Loucy (cell line): ENCODE results near the gene PHPT1.
"Not testable (repeated sequence)": the region's sequence is repeated elsewhere in the genome, so short reads cannot be mapped to it uniquely, and the experiment has no call there.

Experiments used
- H2AFZ ChIP-seq: fragments of 200-600 bp; sonication (generic); 2 replicates; pipeline ENCODE4 v1.6.0; 2016; ENCODE audit warnings: antibody characterized with exemption, mild to moderate bottlenecking, low read length, moderate library complexity
- H3F3A ChIP-seq: fragments of 200-600 bp; 2 replicates; pipeline ENCODE4 v1.6.0; 2016; ENCODE audit warnings: antibody characterized with exemption, low read depth, mild to moderate bottlenecking
- H3K27me3 ChIP-seq: fragments of 200-600 bp; sonication (generic); 2 replicates; pipeline ENCODE4 v1.6.1; 2014; ENCODE audit warnings: low read length, mild to moderate bottlenecking; ENCODE audit not compliant: insufficient read depth, poor library complexity, severe bottlenecking
- H3K36me3 ChIP-seq: fragments of 200-600 bp; sonication (generic); 2 replicates; pipeline ENCODE4 v1.6.1; 2016; ENCODE audit warnings: low read length; ENCODE audit not compliant: insufficient read depth
- H3K4me1 ChIP-seq: fragments of 200-600 bp; sonication (generic); 2 replicates; pipeline ENCODE4 v1.5.1; 2014; ENCODE audit warnings: low read length, mild to moderate bottlenecking; ENCODE audit not compliant: insufficient read depth, poor library complexity, severe bottlenecking
- H3K4me2 ChIP-seq: fragments of 200-600 bp; sonication (generic); 2 replicates; pipeline ENCODE4 v1.6.0; 2014; ENCODE audit warnings: antibody characterized with exemption, low read length, low read depth, mild to moderate bottlenecking; ENCODE audit not compliant: poor library complexity, severe bottlenecking
- H3K4me3 ChIP-seq: fragments of 200-600 bp; sonication (generic); 2 replicates; pipeline ENCODE4 v1.5.1; 2014; ENCODE audit warnings: low read length, mild to moderate bottlenecking, mixed read lengths; ENCODE audit not compliant: poor library complexity, severe bottlenecking
- H3K79me2 ChIP-seq: fragments of 200-600 bp; sonication (generic); 2 replicates; pipeline ENCODE4 v1.6.1; 2014; ENCODE audit warnings: low read length; ENCODE audit not compliant: insufficient read depth
- H3K9ac ChIP-seq: fragments of 200-600 bp; sonication (generic); 2 replicates; pipeline ENCODE4 v1.6.0; 2014; ENCODE audit warnings: mild to moderate bottlenecking, low read depth, low read length, moderate library complexity; ENCODE audit not compliant: poor library complexity, severe bottlenecking
- H3K9me2 ChIP-seq: fragments of 200-600 bp; sonication (generic); replicated peaks from 2 replicates; pipeline ENCODE4 v1.6.1; 2016; ENCODE audit warnings: low read depth, low read length, mixed read lengths
- H3K9me3 ChIP-seq: fragments of 200-600 bp; sonication (generic); 2 replicates; pipeline ENCODE4 v1.6.1; 2014; ENCODE audit warnings: mild to moderate bottlenecking, antibody characterized with exemption, low read length, low read depth; ENCODE audit not compliant: insufficient read depth
- H4K20me1 ChIP-seq: fragments of 200-600 bp; sonication (generic); 2 replicates; pipeline ENCODE4 v1.6.0; 2014; ENCODE audit warnings: antibody characterized with exemption, low read length, mild to moderate bottlenecking; ENCODE audit not compliant: insufficient read depth, poor library complexity, severe bottlenecking
- CTCF ChIP-seq: fragments of 200-600 bp; sonication (generic); conservative IDR thresholded peaks from 2 replicates; pipeline ENCODE4 v1.5.1; 2014; ENCODE audit warnings: mild to moderate bottlenecking, antibody characterized with exemption, low read length
- EZH2phosphoT487 ChIP-seq: fragments of 200-600 bp; IDR thresholded peaks from 2 replicates; pipeline ENCODE4 v1.6.1; 2018; ENCODE audit warnings: antibody characterized with exemption, mild to moderate bottlenecking, moderate library complexity, borderline replicate concordance

The PHPT1 gene

DNA sequence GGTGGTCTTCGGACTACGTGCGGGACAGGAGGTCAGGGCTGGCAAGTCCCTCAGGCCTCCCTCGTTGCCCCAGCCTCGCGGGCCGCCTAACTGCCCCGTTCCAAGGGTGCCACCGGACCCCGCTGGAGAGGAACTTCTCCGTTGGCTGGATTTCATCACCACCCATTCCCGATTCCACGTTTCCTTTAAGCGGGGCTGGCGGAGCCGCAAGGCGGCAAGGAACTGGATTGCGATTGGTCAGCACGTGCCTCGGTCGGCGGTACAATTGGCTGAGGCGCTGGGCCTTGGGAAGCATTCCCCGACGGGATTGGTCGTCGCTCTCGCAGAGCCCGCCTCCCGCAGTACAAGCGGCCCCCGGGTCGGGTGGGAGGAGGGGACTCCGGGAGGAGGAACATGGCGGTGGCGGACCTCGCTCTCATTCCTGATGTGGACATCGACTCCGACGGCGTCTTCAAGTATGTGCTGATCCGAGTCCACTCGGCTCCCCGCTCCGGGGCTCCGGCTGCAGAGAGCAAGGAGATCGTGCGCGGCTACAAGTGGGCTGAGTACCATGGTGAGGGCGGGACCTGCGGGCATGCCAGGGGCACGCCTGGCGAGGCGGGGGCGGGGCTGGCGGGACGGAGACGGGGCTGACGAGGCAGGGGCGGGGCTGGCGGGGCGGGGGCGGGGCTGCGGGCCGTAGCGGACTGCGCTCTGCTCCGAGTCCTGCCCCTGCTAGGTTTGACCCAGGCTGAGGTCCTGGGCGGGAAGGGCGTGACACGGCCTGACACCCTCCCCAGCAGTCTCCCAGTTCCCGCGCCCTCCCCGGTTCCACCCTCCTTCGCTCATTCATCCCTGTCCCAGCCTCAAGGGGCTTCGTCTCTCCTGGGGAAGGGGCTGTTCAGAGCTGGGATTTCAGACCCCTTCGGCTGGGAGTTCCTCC, at the start of gene PHPT1:
TSS of gene PHPT1 (plus strand) at position 372 of the 922 bp plus-strand sequence. CDS start at position 394, 22 bp downstream.
- H2AFZ ChIP-seq: peak within 1 kb of the TSS; percentile 65
- H3K36me3 ChIP-seq: peaks cover 13% of the 10 kb centered on the region; the same call in 1 of the 2 replicates
- H4K20me1 ChIP-seq: peaks cover 19% of the 10 kb centered on the region
- H3K9me3 ChIP-seq: no peaks in the 10 kb centered on the region
- H3K9me2 ChIP-seq: no peaks in the 10 kb centered on the region
- H3K4me1 ChIP-seq: peaks cover 7% of the 10 kb centered on the region
- H3K9ac ChIP-seq: peak within 1 kb of the TSS; percentile 90
- TF ChIP-seq EZH2phosphoT487 (no peak), CTCF (no peak)
- H3K4me3 ChIP-seq: peak within 1 kb of the TSS; percentile 91
- H3F3A ChIP-seq: no peaks in the 10 kb centered on the region
- no peaks in the 10 kb centered on the region for H3K27me3 ChIP-seq
- peaks cover 15% of the 10 kb centered on the region; the same call in 1 of the 2 replicates for H3K79me2 ChIP-seq
- peak within 1 kb of the TSS; percentile 93 for H3K4me2 ChIP-seq

GRCh38 chr9:136799854-136800657, 49.2 kb upstream of the PHPT1 start:
- peak overlapping the region; percentile 82 for H3K4me2 ChIP-seq
- no peaks in the 10 kb centered on the region for H3F3A ChIP-seq
- H3K4me1 ChIP-seq: peaks cover 5% of the 10 kb centered on the region
- H2AFZ ChIP-seq: peak overlapping the region; percentile 88
- H4K20me1 ChIP-seq: no peaks in the 10 kb centered on the region
- H3K36me3 ChIP-seq: no peaks in the 10 kb centered on the region
- no peaks in the 10 kb centered on the region for H3K79me2 ChIP-seq
- H3K27me3 ChIP-seq: no peaks in the 10 kb centered on the region
- peak overlapping the region; percentile 36 for H3K9ac ChIP-seq
- no peaks in the 10 kb centered on the region for H3K9me2 ChIP-seq
- H3K9me3 ChIP-seq: no peaks in the 10 kb centered on the region
- no peak for TF ChIP-seq EZH2phosphoT487
- TF ChIP-seq CTCF: no peak
- H3K4me3 ChIP-seq: peak overlapping the region; percentile 69

- H3K4me1 ChIP-seq: peaks cover 18% of the 10 kb centered on the region
These were observed 46.9 kb upstream of the PHPT1 start for GRCh38 chr9:136802321-136802720.

DNA sequence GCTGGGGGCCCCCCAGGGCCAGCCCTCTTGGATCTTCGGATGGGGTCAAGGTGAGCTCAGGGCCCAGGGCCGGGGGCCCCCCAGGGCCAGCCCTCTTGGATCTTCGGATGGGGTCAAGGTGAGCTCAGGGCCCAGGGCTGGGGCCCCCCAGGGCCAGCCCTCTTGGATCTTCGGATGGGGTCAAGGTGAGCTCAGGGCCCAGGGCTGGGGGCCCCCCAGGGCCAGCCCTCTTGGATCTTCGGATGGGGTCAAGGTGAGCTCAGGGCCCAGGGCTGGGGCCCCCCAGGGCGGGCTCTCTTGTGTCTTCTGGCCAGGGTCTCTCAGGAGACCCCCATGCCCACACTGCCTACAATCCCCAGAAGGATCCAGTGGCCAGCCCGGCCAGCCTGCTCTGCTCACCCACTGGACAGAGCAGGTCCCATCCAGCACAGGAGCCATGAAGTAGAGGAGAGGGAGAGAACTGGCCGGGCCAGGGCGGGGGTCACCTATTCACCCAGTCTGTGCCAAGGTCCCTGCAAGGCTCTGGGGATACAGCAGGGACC, 46.1 kb upstream of the PHPT1 start:
- not testable (repeated sequence) for H3F3A ChIP-seq, H3K9me3 ChIP-seq, H3K27me3 ChIP-seq, H2AFZ ChIP-seq, H3K4me3 ChIP-seq, H3K9ac ChIP-seq, H3K9me2 ChIP-seq, H3K4me2 ChIP-seq, H3K36me3 ChIP-seq
- Histone ChIP-seq H3K4me1 (peaks cover 20% of the 10 kb centered on the region), H4K20me1 (peaks cover 11% of the 10 kb centered on the region), H3K79me2 (peaks cover 21% of the 10 kb centered on the region)

More at GRCh38 chr9:136802321-136802720, 46.9 kb upstream of the PHPT1 start:
- Histone ChIP-seq H3K9me3 (no peaks in the 10 kb centered on the region), H3K79me2 (peaks cover 19% of the 10 kb centered on the region), H3K36me3 (no peaks in the 10 kb centered on the region), H3K27me3 (no peaks in the 10 kb centered on the region), H4K20me1 (peaks cover 11% of the 10 kb centered on the region), H3F3A (no peaks in the 10 kb centered on the region), H3K9ac (no peak overlapping the region), H3K4me3 (no peak overlapping the region), H3K4me2 (no peak overlapping the region), H3K9me2 (no peaks in the 10 kb centered on the region), H2AFZ (no peak overlapping the region)
- TF ChIP-seq EZH2phosphoT487: no peak
- no peak for TF ChIP-seq CTCF
